Astrocyte (in vitro differentiated cells and primary cell): ENCODE results near the gene CACNA2D1.

ENCODE experiments used
- EZH2 ChIP-seq: IDR thresholded peaks from 2 replicates; pipeline ENCODE4 v1.6.1; 2012; ENCODE audit warnings: mild to moderate bottlenecking, low read length, inconsistent platforms; ENCODE audit not compliant: insufficient read depth
- TF ChIP-seq, protein P1 (sequence below): IDR thresholded peaks from 2 replicates; pipeline ENCODE4 v1.5.1; 2011; ENCODE audit warnings: low read depth, mild to moderate bottlenecking, inconsistent platforms, low read length, moderate library complexity; ENCODE audit not compliant: insufficient read depth

DNA sequence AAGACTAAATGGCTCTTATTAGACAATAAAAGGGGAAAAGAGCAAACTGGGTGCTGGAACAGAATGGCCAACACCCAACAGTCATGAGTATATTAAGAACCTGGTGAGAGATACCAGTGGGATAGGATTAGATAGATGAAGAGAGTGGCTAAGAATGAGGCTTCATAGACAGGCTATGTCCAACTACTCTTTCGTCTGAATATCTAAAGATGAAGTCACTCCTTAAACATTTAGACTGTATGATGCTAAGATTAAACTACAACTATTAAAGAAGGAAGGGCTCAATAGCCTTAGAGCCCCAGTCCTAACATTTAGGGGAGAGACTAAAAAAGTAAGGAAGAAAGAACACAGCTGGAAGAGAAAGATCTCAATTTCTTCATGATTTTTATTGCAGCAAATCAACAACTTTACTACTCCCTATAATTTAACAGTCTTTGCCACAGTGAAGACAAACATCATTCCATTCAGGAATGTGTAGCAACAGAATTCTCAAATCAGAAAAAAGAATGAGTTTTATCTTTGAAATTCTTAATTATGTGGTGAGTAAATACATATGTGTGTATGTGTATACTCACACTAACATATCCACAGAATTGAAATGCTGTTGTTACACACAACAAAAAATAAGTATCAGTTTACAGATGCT, 45.6 kb downstream of the CACNA2D1 start:
- no peak for TF ChIP-seq EZH2
- TF ChIP-seq, protein P1, sequence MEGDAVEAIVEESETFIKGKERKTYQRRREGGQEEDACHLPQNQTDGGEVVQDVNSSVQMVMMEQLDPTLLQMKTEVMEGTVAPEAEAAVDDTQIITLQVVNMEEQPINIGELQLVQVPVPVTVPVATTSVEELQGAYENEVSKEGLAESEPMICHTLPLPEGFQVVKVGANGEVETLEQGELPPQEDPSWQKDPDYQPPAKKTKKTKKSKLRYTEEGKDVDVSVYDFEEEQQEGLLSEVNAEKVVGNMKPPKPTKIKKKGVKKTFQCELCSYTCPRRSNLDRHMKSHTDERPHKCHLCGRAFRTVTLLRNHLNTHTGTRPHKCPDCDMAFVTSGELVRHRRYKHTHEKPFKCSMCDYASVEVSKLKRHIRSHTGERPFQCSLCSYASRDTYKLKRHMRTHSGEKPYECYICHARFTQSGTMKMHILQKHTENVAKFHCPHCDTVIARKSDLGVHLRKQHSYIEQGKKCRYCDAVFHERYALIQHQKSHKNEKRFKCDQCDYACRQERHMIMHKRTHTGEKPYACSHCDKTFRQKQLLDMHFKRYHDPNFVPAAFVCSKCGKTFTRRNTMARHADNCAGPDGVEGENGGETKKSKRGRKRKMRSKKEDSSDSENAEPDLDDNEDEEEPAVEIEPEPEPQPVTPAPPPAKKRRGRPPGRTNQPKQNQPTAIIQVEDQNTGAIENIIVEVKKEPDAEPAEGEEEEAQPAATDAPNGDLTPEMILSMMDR, result no peak
